SU-DHL-6 (cell line): ENCODE results near the gene E2F1.

Source experiments
- CTCF ChIP-seq: fragments of 200-600 bp; sonication (generic); IDR thresholded peaks from one replicate; pipeline ENCODE4 v1.5.1; 2017; ENCODE audit warnings: antibody characterized with exemption, mild to moderate bottlenecking, low read length, moderate library complexity; ENCODE audit not compliant: insufficient read depth, poor library complexity, severe bottlenecking
- EZH2phosphoT487 ChIP-seq: fragments of 200-600 bp; sonication (generic), shearing (Covaris generic); conservative IDR thresholded peaks from 2 replicates; pipeline ENCODE4 v1.6.1; 2018; ENCODE audit warnings: mild to moderate bottlenecking, antibody characterized with exemption, low read length, moderate library complexity, mixed read lengths

- TF ChIP-seq EZH2phosphoT487 (no peak), CTCF (no peak)
Measured at GRCh38 chr20:33689493-33689892, 3.3 kb upstream of the E2F1 start.
